Measurements from ENCODE around the gene ANKRD6. TPM values are rescaled to one million over a fixed set of nuclear protein-coding genes. Genes with fewer than 3 reads are reported as not detected.

The ANKRD6 gene
- total RNA-seq, 1 donor from 2014 or later = 6.2 TPM

GRCh38 chr6:89443658-89444057, 10.7 kb downstream of the ANKRD6 start:
- H3K4me3 ChIP-seq (ENCODE audit: low read depth, low read length) = peak overlapping the region; percentile 8
- peak; percentile 52 for DNase-seq (ENCODE audit: low read depth)
- TF ChIP-seq CTCF (conservative IDR thresholded peaks at IDR 0.05; ENCODE audit: low read depth, low read length) = no peak

DNA sequence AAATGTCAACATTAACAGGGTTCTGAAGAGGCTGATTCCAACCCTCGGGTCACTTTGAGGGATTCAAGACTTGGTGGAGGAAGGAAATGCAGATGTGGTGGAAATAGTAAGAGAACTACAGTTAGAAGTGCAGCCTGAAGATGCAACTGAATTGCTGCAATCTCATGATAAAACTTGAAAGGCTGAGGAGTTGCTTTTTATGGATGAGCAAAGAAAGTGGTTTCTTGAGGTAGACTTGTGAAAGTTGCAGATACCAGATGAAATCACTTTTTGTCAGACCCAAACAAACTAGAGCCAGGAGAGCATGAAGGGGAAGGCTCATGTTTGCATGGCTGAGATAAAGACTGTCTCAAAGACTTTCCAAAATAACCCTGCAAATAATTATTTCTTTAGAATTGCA, 16.2 kb downstream of the ANKRD6 start:
- no peak for DNase-seq (ENCODE audit: low read depth)
- H3K4me3 ChIP-seq (ENCODE audit: low read depth, low read length) = no peak overlapping the region
- no peak for TF ChIP-seq CTCF (conservative IDR thresholded peaks at IDR 0.05; ENCODE audit: low read depth, low read length)

GRCh38 chr6:89452281-89452680, 19.3 kb downstream of the ANKRD6 start:
- H3K4me3 ChIP-seq (ENCODE audit: low read depth, low read length) = no peak overlapping the region
- no peak for TF ChIP-seq CTCF (conservative IDR thresholded peaks at IDR 0.05; ENCODE audit: low read depth, low read length)
- no peak for DNase-seq (ENCODE audit: low read depth)

GRCh38 chr6:89454300-89454699, 21.3 kb downstream of the ANKRD6 start:
- DNase-seq (ENCODE audit: low read depth) = no peak
- no peak overlapping the region for H3K4me3 ChIP-seq (ENCODE audit: low read depth, low read length)
- TF ChIP-seq CTCF (conservative IDR thresholded peaks at IDR 0.05; ENCODE audit: low read depth, low read length) = no peak

DNA sequence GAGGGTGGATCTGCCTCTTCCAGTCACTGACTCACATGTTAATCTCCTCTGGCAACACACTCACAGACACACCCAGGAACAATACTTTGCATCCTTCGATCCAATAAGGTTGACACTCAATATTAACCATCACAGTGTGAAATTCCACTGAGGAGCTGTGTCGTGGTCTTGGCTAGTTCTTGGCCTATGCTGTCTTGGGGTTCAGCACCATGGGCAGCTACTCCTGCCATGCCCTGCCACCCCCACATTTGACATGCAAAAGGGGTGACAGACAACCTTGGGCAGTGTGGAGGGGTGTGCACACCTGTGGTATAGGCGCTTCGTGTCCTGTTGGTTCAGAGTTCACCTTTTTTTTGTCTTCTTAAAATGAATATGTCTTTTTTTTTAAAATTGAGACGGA, 25.8 kb downstream of the ANKRD6 start:
- no peak for DNase-seq (ENCODE audit: low read depth)
- H3K4me3 ChIP-seq (ENCODE audit: low read depth, low read length) = no peak overlapping the region
- TF ChIP-seq CTCF (conservative IDR thresholded peaks at IDR 0.05; ENCODE audit: low read depth, low read length) = no peak

DNA sequence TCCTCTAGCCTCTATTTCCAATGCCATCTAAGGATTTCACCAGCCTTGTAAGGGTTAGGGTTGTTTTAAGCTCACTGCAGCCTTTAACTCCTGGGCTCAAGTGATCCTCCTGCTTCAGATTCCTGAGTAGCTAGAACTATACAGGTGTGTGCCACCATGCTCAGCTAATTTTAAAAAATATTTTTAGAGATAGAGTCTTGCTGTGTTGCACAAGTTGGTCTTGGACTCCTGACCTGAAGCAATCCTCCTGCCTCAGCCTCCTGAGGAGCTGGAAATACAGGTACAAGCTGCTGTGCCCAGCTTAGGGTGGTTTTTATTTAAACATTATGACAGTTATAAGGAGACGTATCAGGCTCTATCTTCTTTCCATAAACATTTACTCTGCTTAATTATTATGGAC, 26.5 kb downstream of the ANKRD6 start:
- TF ChIP-seq CTCF (conservative IDR thresholded peaks at IDR 0.05; ENCODE audit: low read depth, low read length) = no peak
- H3K4me3 ChIP-seq (ENCODE audit: low read depth, low read length) = no peak overlapping the region
- DNase-seq (ENCODE audit: low read depth) = no peak

GRCh38 chr6:89460713-89461112, 27.8 kb downstream of the ANKRD6 start:
- no peak for TF ChIP-seq CTCF (conservative IDR thresholded peaks at IDR 0.05; ENCODE audit: low read depth, low read length)
- H3K4me3 ChIP-seq (ENCODE audit: low read depth, low read length) = no peak overlapping the region
- no peak for DNase-seq (ENCODE audit: low read depth)

Measured in epithelial cell of proximal tubule (primary cell).